HG03457 (cell line): ENCODE results near the gene SLC12A5.
"Not testable (repeated sequence)": the region's sequence is repeated elsewhere in the genome, so short reads cannot be mapped to it uniquely, and the experiment has no call there.

ENCODE experiments used
- ATAC-seq: cut with Tn5 transposase; IDR thresholded peaks from one replicate; pipeline ENCODE4 v1.9.1; 2021; ENCODE audit warnings: moderate number of reproducible peaks; ENCODE audit not compliant: unreplicated experiment

SLC12A5 gene

GRCh38 chr20:46028772-46029371 lies at the start of gene SLC12A5:
SLC12A5 (plus strand) TSS chr20:46029215; CDS start chr20:46029345, 130 bp downstream.
- ATAC-seq = no peak

GRCh38 chr20:45981261-45981660 lies 47.8 kb upstream of the SLC12A5 start:
- no peak for ATAC-seq

- ATAC-seq = no peak
Observed at GRCh38 chr20:45983279-45983743, 45.7 kb upstream of the SLC12A5 start.

GRCh38 chr20:45985573-45985972 lies 43.4 kb upstream of the SLC12A5 start:
- no peak for ATAC-seq

- no peak for ATAC-seq
Observed at GRCh38 chr20:45987108-45987780, 41.8 kb upstream of the SLC12A5 start.

- ATAC-seq = not testable (repeated sequence)
Observed at GRCh38 chr20:45988830-45989229, 40.2 kb upstream of the SLC12A5 start.

GRCh38 chr20:45991616-45992015 lies 37.4 kb upstream of the SLC12A5 start:
- ATAC-seq = no peak

- ATAC-seq = no peak
Observed at GRCh38 chr20:45993197-45993951, 35.6 kb upstream of the SLC12A5 start.

GRCh38 chr20:45994761-45995493 lies 34.1 kb upstream of the SLC12A5 start:
- no peak for ATAC-seq

GRCh38 chr20:45995495-45996097 lies 33.4 kb upstream of the SLC12A5 start:
- ATAC-seq = not testable (repeated sequence)

- ATAC-seq = no peak
Observed at GRCh38 chr20:45997187-45997586, 31.8 kb upstream of the SLC12A5 start.

- no peak for ATAC-seq
Observed at GRCh38 chr20:45998337-45998736, 30.7 kb upstream of the SLC12A5 start.

GRCh38 chr20:45998761-45999160 lies 30.3 kb upstream of the SLC12A5 start:
- ATAC-seq = no peak

- ATAC-seq = no peak
Observed at GRCh38 chr20:45999557-46000261, 29.3 kb upstream of the SLC12A5 start.

- ATAC-seq = no peak
Observed at GRCh38 chr20:46000262-46000996, 28.6 kb upstream of the SLC12A5 start.

GRCh38 chr20:46001498-46001897 lies 27.5 kb upstream of the SLC12A5 start:
- no peak for ATAC-seq

GRCh38 chr20:46002008-46002407 lies 27.0 kb upstream of the SLC12A5 start:
- ATAC-seq = no peak

- ATAC-seq = no peak
Observed at GRCh38 chr20:46004187-46004586, 24.8 kb upstream of the SLC12A5 start.

- no peak for ATAC-seq
Observed at GRCh38 chr20:46004889-46005473, 24.0 kb upstream of the SLC12A5 start.
